ENCODE measurements around the gene LUC7L3.
A peak's percentile ranks its signal among the peaks of the same experiment; 100 is the strongest.
"Not testable (repeated sequence)": the region's sequence is repeated elsewhere in the genome, so short reads cannot be mapped to it uniquely, and the experiment has no call there.

The LUC7L3 gene

GRCh38 chr17:50686494-50687199 lies 32.8 kb upstream of the LUC7L3 start:
- no peak for DNase-seq

- DNase-seq = no peak
These were observed 32.0 kb upstream of the LUC7L3 start for GRCh38 chr17:50687200-50688066.

- no peak for DNase-seq
These were observed 31.2 kb upstream of the LUC7L3 start for GRCh38 chr17:50688245-50688644.

GRCh38 chr17:50689251-50689650 lies 30.2 kb upstream of the LUC7L3 start:
- no peak for DNase-seq

- no peak for DNase-seq
These were observed 29.2 kb upstream of the LUC7L3 start for GRCh38 chr17:50689956-50690886.

- no peak for DNase-seq
These were observed 28.4 kb upstream of the LUC7L3 start for GRCh38 chr17:50690887-50691549.

GRCh38 chr17:50691550-50692447 lies 27.6 kb upstream of the LUC7L3 start:
- no peak for DNase-seq

GRCh38 chr17:50692448-50693035 lies 26.9 kb upstream of the LUC7L3 start:
- DNase-seq = no peak

- DNase-seq = no peak
These were observed 26.2 kb upstream of the LUC7L3 start for GRCh38 chr17:50693036-50693682.

GRCh38 chr17:50696365-50696879 lies 23.0 kb upstream of the LUC7L3 start:
- no peak for DNase-seq

- no peak for DNase-seq
These were observed 22.3 kb upstream of the LUC7L3 start for GRCh38 chr17:50697062-50697461.

GRCh38 chr17:50697663-50698272 lies 21.6 kb upstream of the LUC7L3 start:
- DNase-seq = no peak

GRCh38 chr17:50699410-50699809 lies 20.0 kb upstream of the LUC7L3 start:
- DNase-seq = no peak

- no peak for DNase-seq
These were observed 16.2 kb upstream of the LUC7L3 start for GRCh38 chr17:50703162-50703561.

GRCh38 chr17:50707289-50708049 lies 11.9 kb upstream of the LUC7L3 start, which contains the start of gene ANKRD40:
ANKRD40 (minus strand) TSS chr17:50707914; CDS start chr17:50707654, 260 bp downstream.
- peak; percentile 96 for DNase-seq

GRCh38 chr17:50708050-50709000 lies 11.1 kb upstream of the LUC7L3 start:
- no peak for DNase-seq

- DNase-seq = not testable (repeated sequence)
These were observed 10.3 kb upstream of the LUC7L3 start for GRCh38 chr17:50709053-50709452.

GRCh38 chr17:50710025-50710424 lies 9.4 kb upstream of the LUC7L3 start:
- DNase-seq = no peak

Measured in activated T-cell treated with anti-CD3 and anti-CD28 coated beads, Interleukin-2, amount 50 U/mL, for 1 hour (primary cell).